Hindlimb muscle (tissue), 1 donor: ENCODE data around the gene CBLN3. TPM values are rescaled to one million over a fixed set of nuclear protein-coding genes. Genes with fewer than 3 reads are reported as not detected.

Experiments
- DNase-seq: peaks from one replicate; pipeline ENCODE4 v3.0.0-alpha.2; 2013
- polyA plus RNA-seq: library from polyadenylated mRNA; unstranded; fragments of 120-200 nt; gene quantifications from one replicate; pipeline ENCODE4 v1.2.1, GENCODE V29; 2013; ENCODE audit not compliant: insufficient read length

The CBLN3 gene
- polyA plus RNA-seq, 1 donor, result 2.6 TPM

DNA sequence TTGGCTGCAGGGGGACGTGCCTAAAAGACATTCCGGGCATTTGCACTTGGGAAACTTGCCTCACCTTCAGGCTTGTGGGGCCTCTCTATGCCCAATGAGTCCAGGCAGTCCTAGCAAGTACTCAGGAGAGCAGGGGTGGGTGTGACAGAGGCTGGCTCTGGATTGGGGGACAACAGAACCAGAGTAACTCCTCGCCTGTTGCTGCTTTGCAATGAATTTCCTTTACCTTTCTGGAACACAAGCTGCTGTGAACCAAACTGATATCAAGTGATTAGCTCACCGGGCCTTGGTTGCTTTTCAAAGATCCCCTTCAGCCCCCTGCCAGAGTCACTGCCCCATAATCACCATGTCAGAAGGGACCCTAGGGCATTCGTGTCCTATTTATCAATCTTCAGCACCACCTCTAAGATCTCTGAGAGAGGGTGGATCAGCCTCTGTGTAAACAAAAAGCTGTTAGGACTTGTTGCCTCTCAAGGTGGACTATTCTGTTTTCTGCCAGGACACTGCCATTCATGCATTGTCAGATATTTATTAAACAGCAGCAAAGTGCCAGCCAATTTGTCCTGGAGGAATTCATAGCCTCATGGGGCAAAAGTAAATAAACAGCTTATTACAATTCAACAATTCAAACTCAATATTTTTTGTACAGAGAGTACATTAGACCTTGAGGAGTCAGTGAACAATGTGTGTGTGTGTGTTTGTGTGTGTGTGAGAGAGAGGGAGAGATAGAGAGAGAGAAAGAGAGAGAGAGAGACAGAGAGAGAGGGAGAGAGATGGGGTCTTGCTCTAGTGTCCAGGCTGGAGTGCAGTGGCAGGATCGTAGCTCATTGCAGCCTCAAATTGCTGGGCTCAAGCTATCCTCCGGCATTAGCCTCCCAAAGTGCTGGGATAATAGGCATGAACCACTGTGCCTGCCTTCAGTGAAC, 50.2 kb downstream of the CBLN3 start:
- no peak for DNase-seq

DNA sequence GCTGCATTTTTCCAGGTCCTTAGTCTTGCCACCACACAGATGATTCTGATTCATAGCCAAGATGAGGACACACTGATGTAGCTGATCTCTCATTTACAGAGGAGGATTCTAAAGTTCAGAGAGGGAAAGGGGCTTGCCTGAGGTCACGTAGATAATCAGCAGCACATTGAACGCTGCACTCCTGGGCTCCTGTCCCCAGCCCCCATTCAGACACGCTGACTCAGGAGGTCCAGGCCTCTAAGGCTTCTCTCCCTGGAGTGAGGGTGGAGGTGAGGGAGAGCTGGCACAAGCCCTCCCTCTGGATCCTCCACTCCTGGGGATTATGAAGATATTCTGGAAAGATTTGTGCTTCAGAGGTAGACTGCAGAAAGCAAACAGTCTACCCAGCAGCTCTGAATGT, 51.1 kb downstream of the CBLN3 start:
- no peak for DNase-seq

DNA sequence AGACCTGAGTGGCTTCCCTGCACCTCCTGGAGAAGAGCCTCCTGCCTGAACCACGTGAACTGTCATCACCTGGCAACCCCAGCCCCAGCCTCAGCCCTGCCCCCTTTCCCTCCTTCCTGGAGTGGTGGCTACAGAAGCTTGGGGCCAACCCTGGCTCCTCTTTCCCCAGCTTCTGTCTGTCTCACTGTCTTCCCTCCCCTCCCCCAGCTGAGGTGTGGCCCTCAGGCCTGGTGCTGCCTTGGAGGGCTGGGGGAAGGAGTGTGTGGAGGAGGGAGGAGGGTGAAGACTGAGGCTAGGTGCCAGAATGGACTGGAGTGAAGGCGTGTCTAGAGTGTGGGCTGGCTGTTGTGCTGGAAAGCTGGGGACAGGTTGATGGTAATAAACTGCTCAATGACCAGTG, 51.8 kb downstream of the CBLN3 start:
- DNase-seq, result no peak

DNA sequence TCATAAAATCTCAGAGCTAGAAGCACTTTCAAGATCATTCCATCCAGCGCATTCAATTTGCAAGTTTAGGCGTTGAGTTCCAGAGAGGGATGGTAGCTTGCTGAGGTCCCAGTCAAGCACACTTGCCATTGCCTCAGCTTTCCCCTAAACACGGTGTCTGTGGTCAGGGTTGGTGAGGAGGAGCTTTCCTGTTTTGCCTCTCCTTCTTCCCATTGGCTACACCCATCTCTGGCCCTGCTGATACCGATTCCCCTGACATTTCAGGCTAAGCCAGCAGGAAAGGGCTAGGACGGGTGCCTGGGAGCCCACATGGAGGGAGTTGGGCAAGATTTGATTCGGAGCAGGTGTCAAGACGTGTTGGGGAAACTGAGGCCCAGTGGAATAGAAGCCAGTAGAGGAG, 52.3 kb downstream of the CBLN3 start:
- no peak for DNase-seq

Other genes starting within 250 kb of the CBLN3 start
- 33.5 TPM for gene IPO4, start 240.9 kb downstream of the CBLN3 start, polyA plus RNA-seq
- gene TM9SF1, start 234.2 kb downstream of the CBLN3 start, polyA plus RNA-seq, result 18.6 TPM
- 4.5 TPM for gene TSSK4, start 224.0 kb downstream of the CBLN3 start, polyA plus RNA-seq
- gene CHMP4A, start 216.2 kb downstream of the CBLN3 start, polyA plus RNA-seq, result 37.6 TPM
- 9.3 TPM for gene MDP1, start 213.6 kb downstream of the CBLN3 start, polyA plus RNA-seq
- 176 TPM for gene NEDD8, start 197.3 kb downstream of the CBLN3 start, polyA plus RNA-seq
- gene GMPR2, start 196.7 kb downstream of the CBLN3 start, polyA plus RNA-seq, result 45.8 TPM
- gene TINF2, start 187.0 kb downstream of the CBLN3 start, polyA plus RNA-seq, result 39.0 TPM
- gene TGM1, start 166.5 kb downstream of the CBLN3 start, polyA plus RNA-seq, result 2.1 TPM
- gene RABGGTA, start 158.1 kb downstream of the CBLN3 start, polyA plus RNA-seq, result 15.0 TPM
- gene DHRS1, start 129.9 kb downstream of the CBLN3 start, polyA plus RNA-seq, result 14.7 TPM
- 22.6 TPM for gene NOP9, start 129.8 kb downstream of the CBLN3 start, polyA plus RNA-seq
- 10.3 TPM for gene CIDEB, start 121.7 kb downstream of the CBLN3 start, polyA plus RNA-seq
- gene LTB4R2, start 119.5 kb downstream of the CBLN3 start, polyA plus RNA-seq, result 4.1 TPM
- gene LTB4R, start 118.2 kb downstream of the CBLN3 start, polyA plus RNA-seq, result 3.5 TPM
- 17.0 TPM for gene ADCY4, start 94.6 kb downstream of the CBLN3 start, polyA plus RNA-seq
- 2.1 TPM for gene RIPK3, start 89.7 kb downstream of the CBLN3 start, polyA plus RNA-seq
- gene NFATC4, start 61.5 kb downstream of the CBLN3 start, polyA plus RNA-seq, result 34.8 TPM
- gene NYNRIN, start 30.7 kb downstream of the CBLN3 start, polyA plus RNA-seq, result 25.1 TPM
- gene KHNYN, start 286 bp upstream of the CBLN3 start, polyA plus RNA-seq, result 37.8 TPM
- gene SDR39U1, start 13.1 kb upstream of the CBLN3 start, polyA plus RNA-seq, result 62.9 TPM
- not detected for gene CMA1, start 78.6 kb upstream of the CBLN3 start, polyA plus RNA-seq
- gene CTSG, start 146.6 kb upstream of the CBLN3 start, polyA plus RNA-seq, result 1.6 TPM
- gene GZMH, start 180.0 kb upstream of the CBLN3 start, polyA plus RNA-seq, result 0.30 TPM
- gene GZMB, start 204.5 kb upstream of the CBLN3 start, polyA plus RNA-seq, result not detected